Stimulated activated CD4-positive, alpha-beta T cell treated with anti-CD3 and anti-CD28 coated beads, Interleukin-12 subunit alpha, Interleukin-12 subunit beta, amount 100 ng/mL, for 48 hours (primary cell): Measurements from ENCODE around the gene EXOC3L2.
"Not testable (repeated sequence)": the region's sequence is repeated elsewhere in the genome, so short reads cannot be mapped to it uniquely, and the experiment has no call there.

Experiments
- DNase-seq, 3 donors: peaks; one replicate each; pipeline ENCODE4 v3.0.0-alpha.2; 2020; ENCODE audit warnings: low read depth in 2 of 3, low spot score in 1 of 3

The EXOC3L2 gene

DNA sequence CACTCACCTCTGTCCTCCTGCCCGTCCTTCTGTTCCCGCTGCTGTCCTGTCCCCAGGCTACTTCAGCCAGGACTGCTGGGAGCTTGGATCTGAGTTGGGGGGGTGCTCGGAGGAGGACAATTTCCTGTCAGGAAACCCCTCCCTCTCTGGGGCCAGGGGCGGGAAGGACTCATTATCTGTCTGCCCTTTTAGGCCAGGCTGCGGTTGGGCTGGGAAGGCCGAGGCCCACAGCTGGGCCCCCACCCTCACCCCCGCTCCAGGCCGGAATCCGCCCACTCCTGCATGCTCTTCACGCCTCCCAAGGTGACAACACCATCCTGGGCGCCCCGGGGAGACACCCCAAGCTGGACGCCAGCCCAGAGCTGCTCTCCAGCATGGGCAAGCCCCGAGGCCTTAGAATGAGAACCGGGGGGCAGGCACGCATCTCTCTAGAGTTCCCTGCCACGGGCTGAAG is at the start of gene EXOC3L2:
Gene EXOC3L2 (minus strand): TSS at position 74 of the 454 bp plus-strand sequence. CDS start 6,362 bp downstream, outside the sequence.
- no peak for DNase-seq

DNA sequence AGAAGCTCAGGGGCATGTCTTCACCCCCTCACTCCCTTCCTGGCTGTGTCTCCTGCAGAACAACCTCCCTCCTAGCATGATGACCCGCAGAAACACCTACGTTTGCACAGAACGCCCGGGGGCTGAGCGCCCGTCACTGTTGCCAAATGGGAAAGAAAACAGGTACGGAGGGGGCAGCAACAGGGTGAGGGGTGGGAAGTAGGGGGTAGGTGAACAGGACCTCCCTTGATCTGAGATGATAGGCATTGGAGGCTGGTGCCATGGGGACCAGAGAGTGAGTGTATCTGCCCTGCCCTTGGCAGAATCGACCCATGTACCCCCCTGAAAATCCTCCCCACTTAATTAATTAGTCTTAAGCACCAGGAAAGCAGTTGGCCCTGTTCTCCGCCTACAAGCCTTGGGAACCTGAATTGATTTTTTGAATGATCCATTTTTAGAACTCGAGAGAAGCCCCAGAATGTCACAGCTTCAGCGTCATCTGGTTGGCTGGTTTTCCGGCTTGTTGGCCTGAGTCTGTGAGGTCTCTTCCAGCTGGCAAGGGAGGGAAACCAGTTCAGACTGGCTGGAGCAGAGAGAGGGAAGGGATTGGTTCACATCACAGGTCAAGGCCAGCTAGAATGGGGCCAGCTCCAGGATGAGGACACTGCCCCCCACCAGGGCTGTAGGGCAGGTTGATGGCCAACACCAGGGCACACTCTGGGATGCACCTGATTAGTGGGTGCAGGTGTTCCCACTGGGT is 49.3 kb upstream of the EXOC3L2 start:
- DNase-seq, result no peak

DNA sequence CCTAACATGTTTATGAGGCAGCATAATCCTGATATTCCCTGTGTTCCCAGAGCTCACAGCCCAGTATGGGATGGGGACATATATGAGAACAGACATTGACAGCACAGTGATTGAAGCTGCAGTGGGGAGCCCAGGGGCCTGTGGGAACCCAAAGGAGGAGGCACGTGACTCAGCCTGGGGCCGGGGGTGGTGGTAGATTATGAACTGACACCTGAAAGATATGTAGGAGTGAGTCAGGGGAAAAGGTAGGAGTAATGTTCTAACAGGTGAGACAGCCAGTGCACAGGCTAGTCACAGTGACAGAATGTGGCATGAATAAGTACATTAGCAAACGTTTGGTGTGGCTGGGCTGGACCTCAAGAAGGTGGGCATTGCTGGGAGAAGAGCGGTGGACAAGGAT is 48.5 kb upstream of the EXOC3L2 start:
- peak in 1 of 3 donors; percentile 9 for DNase-seq

DNA sequence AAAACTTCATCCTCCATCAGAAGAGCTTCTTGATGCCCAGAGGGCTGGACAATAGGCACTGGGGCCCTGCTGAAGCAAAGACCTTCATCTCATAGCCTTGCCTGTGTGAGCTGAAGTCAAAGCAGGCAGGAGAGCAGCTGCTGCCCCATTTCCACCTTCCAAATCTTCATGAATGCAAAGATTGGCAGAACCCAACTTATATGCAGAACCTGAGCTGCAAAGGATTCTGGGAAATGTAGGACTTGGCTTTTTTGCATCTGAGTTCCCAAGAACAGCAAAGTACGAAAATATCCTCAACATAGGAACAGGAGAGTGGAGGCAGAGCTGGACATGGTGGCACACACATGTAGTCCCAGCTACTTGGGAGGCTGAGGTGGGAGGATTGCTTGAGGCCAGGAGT is 46.6 kb upstream of the EXOC3L2 start:
- no peak for DNase-seq

DNA sequence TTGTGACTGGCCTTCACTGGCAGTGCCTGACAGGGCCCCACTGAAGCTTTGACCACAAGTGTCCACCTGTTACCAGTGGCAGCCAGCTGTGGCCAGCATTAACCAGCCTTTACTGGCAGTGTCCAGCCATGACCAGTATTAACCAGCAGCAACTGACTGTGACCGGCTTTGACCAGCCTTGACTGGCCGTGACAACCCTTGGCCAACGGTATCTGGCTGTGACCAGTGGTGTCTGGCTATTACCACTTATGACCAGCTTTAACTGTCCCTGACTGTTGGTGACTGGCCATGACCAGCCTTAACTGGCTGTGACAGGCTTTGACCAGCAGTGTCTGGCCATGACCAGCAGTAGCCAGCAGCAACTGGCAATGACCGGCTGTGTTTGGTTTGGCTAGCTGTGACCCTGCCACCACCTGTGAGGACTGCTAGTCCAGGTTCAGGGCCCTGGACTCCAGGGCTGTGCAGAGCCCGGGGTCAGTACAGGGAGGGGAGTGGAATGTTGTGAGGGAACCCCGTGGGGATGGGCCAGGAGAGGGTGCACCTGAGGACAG is 45.2 kb upstream of the EXOC3L2 start:
- DNase-seq, result no peak

DNA sequence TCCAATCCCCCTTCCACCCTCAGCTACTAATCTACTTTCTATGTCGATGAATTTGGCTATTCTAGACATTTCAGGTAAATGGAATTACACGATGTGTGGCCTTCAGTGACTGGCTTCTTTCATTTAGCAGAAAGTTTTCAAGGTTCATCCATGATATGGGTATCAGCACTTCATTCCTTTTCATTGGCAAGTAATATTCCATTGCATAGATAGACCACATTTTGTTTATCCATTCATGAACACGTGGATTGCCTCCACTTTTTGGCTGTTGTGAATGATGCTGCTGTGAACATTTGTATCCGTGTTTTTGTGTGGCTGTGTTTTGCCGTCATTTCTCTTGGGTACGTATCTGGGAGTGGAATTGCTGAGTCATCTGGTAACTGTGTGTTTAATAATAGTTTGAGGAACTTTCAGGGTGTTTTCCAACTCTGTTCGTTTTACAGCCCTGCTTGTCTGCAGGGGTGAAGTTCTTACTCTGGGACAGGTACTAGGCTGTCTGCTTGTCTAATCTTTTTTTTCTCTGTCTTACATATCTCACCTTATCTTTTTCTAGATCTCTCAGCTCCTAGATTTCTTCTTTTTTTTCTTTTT is 38.3 kb upstream of the EXOC3L2 start:
- DNase-seq, result no peak

DNA sequence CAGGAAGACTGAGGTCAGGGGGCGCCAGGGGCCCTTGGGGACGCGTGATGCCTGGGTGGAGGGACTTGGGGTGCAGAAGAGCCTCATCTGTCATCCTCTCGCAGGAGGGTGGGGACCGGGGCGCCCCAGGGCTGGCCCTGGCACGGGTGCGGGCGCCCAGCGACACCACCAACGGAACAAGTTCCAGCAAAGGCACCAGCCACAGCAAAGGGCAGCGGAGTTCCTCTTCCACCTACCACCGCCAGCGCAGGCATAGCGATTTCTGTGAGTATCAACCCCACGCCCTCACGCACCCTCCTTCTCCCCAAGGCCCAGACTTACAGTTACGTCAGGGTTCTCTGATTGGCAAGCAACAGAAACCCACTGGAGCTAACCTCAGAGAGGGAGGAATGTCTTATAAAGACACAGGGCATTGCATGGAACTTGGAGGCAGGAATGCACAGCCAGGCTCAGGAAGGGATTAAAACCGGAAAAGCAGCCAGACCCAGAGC is 35.3 kb upstream of the EXOC3L2 start:
- no peak for DNase-seq

DNA sequence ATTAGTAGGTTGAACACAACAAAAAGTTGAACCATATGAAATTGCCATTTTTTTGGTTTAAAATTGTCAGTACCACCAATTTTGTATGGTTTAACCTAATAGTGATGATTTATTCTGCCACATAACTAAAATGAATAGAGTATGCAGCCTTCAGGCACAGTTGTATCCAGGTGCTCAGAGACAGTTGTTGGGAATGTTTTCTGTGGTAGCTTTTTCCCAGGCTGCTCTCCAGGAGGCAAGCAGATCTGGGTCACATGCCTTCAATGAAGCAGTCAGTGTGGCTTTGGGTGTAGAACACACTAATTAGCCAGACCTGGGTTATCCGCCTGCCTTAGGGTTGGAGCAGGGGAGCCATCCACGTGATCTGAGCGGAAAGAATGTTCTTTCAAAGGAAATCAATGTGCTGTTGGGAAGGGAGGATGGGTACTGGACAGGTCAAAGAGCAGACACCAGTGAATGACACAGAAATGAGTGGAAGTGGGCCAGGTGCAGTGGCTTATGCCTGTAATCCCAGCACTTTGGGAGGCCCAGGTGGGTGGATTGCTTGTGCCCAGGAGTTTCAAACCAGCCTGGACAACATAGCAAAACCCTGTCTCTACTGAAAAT is 34.5 kb upstream of the EXOC3L2 start:
- no peak for DNase-seq

DNA sequence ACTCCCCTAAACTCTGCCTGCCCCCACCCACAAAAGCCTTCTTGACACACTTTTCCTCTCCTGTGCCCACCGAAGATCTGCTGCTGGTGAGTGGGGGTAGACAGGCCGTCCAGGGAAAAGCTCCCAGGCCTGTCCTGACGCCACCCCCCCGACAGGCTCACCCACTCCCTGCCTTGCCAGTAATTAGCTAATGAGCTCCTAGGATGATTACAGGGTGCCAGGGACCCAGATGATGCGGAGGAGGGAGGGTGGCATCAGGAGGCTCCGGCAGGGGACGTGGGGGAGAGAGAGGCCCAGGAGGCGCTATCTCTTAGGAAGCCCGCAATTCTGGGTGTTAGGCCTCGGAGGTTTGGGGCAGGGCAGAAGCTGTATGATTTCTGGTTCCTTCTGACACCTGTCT is 32.9 kb upstream of the EXOC3L2 start:
- DNase-seq, result no peak

DNA sequence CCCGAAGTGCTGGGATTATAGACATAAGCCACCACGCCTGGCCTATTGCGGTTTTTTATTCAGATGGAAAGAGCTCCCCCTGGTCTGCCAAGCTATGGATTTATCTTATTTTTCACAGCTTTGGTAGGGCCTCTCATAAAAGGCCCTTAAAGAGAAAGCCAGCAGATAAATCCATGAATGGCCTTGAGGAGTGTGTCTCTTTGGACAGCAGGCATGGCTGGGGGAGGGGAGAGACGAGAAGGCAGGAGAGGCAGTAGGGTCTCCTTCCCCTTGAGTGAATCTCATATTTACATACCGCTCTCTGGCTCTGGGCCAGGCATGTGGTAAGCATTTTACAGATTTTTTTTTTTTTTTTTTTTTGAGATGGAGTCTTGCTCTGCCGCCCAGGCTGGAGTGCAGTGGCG is 31.1 kb upstream of the EXOC3L2 start:
- no peak for DNase-seq

DNA sequence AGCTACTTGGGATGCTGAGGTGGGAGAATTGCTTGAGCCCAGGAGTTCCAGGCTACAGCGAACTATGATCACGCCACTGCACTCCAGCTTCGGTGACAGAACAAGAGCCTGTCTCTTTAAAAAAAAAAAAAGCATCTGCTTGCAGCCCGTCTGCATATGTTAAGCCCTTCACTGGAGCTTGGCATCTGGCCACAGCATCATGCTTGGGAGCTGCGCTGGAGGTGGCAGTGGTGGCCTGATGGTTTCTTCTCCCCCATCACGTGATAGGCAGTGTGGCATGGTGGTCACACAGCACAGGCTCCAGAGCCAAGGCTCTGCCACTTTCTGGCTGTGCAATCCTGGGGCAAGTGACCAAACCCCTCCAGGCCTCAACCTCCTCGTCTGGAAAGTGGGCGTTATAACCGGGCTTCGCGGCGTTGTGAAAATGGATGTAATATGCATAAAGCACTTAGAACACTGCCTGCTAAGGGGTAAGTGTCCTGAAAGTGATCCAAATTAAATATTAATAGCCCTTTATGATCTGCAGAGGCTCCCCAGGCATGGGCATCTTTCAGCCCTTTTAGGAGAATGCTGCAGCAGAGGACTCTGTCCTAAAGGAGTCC is 30.3 kb upstream of the EXOC3L2 start:
- DNase-seq, result no peak

DNA sequence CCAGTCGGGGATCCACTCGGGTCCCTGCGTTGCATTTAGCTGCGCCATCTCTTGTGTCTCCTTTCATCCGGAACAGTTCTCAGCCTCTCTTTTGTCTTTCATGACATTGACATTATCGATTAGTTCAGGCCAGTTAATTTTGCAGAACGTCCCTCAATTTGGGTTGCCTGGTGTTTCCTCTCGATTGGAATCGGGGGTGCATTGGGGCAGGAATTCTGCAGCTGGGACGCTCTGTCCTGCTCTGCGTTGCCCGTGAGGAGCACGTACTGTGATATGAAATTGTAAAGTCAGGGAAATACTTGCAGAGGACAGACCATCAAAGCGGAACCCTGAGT is 28.3 kb upstream of the EXOC3L2 start:
- DNase-seq, result no peak

DNA sequence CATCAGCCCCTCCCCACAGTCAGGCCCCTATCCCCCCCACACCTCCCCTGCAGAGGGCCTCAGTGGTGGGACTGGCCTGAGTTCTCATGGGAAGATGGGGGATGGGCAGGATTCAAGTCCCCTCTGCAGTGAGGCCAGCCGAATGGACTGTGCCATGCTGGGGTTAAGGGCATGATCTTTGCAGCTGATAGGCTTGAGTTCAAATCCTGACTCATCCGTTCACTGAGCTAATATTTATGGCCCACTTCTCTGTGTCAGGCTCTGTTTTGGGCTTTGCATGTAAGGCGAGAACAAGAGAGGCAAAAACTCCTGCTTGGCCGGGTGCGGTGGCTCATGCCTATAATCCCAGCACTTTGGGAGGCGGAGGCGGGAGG is 26.5 kb upstream of the EXOC3L2 start:
- no peak for DNase-seq

DNA sequence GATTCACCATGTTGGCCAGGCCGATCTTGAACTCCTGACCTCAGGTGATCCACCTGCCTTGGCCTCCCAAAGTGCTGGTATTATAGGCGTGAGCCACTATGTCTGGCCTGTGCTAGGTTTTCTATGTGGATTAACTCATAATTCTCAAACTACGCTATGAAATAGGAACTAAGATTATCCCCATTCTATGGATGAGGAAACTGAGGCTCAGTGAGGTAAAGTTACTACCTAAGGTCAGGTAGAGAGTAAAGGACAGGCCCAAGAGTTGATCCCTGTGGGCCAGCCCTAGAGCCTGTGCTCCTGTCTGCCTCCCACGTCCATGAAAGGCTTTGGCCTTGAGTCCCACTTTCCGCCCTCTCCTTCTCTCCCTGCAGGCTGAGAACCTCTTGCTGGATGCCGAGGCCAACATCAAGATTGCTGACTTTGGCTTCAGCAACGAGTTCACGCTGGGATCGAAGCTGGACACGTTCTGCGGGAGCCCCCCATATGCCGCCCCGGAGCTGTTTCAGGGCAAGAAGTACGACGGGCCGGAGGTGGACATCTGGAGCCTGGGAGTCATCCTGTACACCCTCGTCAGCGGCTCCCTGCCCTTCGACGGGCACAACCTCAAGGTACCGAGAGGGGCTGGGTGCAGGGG is 26.0 kb upstream of the EXOC3L2 start:
- no peak for DNase-seq

DNA sequence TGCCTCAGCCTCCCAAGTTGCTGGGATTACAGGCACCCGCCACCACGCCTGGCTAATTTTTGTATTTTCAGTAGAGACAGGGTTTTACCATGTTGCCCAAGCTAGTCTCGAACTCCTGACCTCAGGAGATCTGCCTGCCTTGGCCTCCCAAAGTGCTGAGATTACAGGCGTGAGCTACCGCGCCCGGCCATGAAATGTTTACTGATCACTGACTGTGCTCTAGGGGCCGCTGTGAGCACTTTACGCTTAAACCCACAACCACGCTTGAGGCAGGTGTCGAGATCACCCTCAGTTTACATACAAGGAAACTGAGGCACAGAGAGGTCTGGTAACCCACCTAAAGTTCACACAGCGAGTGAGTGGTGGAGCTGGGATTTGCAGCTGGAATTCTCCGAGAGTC is 24.7 kb upstream of the EXOC3L2 start:
- not testable (repeated sequence) for DNase-seq

DNA sequence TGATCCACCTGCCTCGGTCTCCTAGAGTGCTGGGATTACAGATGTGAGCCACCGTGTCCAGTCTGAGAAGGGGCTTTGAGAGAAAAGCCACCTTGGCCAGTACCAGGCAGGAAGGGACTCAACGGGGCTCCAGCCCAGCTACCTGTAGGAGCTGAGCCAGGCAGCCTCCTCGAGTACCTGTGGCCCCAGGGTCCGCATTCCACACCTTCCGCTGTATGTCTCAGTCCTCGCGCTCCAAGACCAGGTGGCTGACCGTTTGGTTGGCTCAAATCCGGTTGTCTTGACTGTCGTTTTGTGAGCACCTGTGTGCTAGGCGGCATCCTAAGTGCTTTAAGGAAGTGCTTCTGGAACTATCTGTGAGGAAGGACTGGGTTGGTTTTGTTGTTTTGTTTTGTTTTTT is 22.1 kb upstream of the EXOC3L2 start:
- DNase-seq, result no peak

DNA sequence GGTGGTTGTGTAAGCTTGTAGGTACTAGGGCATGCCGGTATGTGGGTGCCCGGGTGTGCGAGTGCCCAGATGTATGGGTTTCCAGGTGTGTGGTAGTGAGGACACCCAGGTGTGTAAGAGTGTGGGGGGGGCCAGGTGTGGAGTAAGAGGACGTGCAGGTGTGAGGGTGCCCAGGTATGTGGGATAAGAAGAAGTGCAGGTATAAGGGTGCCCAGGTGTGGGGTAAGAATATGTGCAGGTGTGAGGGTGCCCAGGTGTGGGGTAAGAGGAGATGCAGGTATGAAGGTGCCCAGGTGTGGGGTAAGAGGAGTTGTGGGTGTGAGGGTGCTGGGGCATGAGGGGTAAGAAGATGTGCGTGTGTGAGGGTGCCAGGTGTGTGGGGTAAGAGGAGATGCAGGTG is 20.2 kb upstream of the EXOC3L2 start:
- DNase-seq, result no peak

DNA sequence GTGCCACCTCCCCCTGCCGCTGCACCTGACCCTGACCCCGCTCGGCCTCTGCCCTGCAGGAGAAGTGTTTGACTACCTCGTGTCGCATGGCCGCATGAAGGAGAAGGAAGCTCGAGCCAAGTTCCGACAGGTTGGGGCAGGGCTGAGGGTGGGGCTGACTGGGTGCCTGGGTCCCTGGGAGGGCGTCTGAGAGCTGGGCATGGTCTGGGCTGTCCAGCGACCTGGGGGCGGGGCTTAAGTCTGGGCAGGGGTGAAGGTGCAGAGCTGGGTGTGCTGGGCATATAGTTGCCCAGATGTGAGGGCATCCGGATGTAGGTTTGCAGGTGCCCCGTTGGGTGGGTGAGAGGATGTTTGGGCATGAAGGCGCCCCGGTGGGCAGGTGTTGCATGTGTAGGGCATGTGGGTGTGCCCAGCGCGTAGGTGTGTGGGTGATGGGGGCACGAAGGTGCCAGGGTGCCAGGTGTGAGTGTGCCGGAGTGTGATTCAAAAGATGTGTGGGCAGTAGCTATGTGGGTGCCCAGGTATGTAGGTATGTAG is 19.6 kb upstream of the EXOC3L2 start:
- DNase-seq, result no peak

DNA sequence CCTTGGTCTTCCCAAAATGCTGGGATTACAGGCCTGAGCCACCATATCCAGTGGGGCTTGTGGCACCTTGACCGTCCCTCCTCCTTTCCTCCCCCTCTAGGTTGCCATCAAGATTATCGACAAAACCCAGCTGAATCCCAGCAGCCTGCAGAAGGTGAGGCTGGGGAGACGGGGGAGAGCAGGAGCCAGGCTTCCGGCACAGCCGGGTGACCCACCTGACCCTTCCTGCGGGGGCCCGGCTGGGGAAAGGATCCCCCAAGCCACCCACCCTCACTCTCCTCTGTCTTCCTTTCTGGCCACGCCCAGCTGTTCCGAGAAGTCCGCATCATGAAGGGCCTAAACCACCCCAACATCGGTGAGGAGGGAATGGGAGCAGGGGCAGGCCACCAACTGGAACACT is 17.8 kb upstream of the EXOC3L2 start:
- no peak for DNase-seq

DNA sequence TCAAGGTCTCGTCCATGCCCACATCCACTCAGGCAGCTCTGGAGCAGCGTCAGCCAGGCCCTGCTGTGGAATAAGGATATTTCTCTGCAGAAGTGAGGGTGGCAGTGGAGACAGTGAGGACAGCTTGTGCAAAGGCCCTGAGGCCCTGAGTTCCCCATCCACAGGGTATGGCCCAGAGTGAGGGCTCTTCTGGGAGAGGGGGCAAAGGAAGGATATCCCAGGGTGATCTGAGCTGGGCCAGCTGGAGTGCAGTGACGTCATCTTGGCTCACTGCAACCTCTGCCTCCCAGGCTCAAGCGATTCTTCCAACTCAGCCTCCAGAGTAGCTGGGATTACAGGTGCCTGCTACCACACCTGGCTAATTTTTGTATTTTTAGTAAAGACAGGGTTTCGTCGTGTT is 17.4 kb upstream of the EXOC3L2 start:
- no peak for DNase-seq

DNA sequence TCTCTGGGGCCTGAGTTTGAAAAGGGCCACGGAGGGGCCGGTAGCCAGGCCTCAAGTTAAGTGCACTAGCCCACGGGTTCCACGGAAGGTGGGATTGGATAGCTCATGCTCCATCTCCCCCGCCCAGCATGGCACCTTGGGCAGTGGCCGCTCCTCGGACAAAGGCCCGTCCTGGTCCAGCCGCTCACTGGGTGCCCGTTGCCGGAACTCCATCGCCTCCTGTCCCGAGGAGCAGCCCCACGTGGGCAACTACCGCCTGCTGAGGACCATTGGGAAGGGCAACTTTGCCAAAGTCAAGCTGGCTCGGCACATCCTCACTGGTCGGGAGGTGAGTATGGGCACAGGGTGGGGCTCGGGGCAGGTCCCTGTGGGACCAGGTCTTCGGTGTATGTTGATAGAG is 13.7 kb upstream of the EXOC3L2 start:
- DNase-seq, result no peak
